Measurements from ENCODE around the gene DNAJC12. TPM values are rescaled to one million over a fixed set of nuclear protein-coding genes. Genes with fewer than 3 reads are reported as not detected.

The DNAJC12 gene
- total RNA-seq = not detected in 2 replicates

DNA sequence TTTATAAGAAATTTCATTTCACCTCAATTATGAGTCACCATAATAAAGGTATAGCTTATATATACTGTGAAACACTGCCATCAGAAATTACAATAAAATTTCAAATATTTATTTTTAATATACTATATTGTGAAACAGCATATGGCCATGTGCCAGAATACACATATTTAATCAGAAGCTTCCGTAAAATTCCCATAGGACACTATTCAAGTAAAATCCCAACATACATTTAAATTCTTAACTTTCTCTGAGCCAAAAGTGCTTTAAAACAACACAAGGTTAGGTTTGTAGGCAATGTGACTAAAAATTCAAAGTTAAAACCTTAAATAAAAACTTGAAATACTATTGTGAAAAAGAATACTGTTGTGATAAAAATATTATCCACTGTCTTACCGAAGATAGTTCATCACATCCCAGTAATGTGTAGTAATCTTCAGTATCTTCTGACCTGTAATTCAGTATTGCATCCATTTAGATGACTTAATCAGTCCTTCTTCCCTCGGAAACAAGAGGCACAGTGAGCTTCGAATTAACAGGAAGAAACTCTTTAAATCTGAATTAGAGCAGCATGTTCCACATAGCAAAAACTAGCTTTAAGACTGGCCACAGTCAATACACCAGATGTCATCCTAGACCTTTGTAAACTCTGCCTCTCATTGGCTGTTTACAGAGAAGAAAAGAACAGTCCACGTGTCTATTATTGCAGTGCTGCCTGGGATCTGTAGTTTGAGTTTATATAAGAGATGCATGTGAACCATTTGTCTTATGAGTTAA, at the start of gene DNAJC12:
TSS of gene DNAJC12 (minus strand) at position 648 of the 774 bp plus-strand sequence. CDS start at position 471, 177 bp downstream.

DNA sequence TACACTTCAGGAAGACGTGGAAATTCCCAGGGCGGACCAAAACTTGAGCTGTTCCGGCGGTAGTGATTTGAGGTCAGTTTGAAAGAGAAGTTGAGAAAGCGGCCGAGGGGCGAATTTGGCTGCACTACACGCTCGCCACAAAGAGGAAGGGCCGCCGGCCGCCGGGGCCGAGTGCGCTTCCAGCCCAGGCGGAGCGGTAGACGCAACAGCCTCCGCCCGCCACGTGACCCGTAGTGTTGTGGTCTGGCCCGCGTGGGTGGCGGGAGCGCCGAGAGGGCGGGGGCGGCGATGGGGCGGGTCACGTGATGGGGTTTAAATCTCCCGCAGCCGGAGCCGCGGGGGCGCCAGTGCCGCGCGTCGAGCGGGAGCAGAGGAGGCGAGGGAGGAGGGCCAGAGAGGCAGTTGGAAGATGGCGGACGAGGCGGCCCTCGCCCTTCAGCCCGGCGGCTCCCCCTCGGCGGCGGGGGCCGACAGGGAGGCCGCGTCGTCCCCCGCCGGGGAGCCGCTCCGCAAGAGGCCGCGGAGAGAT, 46.4 kb upstream of the DNAJC12 start, which contains the start of gene SIRT1:
TSS of gene SIRT1 (plus strand) at position 344 of the 529 bp plus-strand sequence. CDS start at position 410, 66 bp downstream.

Small RNAs within 50 kb of the gene (small RNA-seq; reads per million reads assigned to genes)
- not detected for gene RN7SL394P
- not detected for gene RNU6-1250P
- not detected for gene RNU6-523P

Other genes starting within 250 kb of the DNAJC12 start
- under 0.01 and 0.76 TPM in 2 replicates for gene CTNNA3, start 142.0 kb downstream of the DNAJC12 start, total RNA-seq
- gene SIRT1, start 46.5 kb upstream of the DNAJC12 start, total RNA-seq = 8.8 and 9.4 TPM in 2 replicates
- 45.5 and 65.5 TPM in 2 replicates for gene HERC4, start 237.1 kb upstream of the DNAJC12 start, total RNA-seq